D721Med (cell line): ENCODE measurements around the gene LRP1B.
"Not testable (repeated sequence)": the region's sequence is repeated elsewhere in the genome, so short reads cannot be mapped to it uniquely, and the experiment has no call there.

ENCODE experiments used
- DNase-seq: peaks from one replicate; pipeline ENCODE4 v3.0.0; 2011; ENCODE audit warnings: low spot score; ENCODE audit not compliant: insufficient read length
- FAIRE-seq: peaks from 2 replicates; lab custom pipeline; 2011; peaks lifted over from hg19 to GRCh38; lab: Jason Lieb, UNC
- CTCF ChIP-seq: IDR thresholded peaks from 2 replicates; pipeline ENCODE4 v1.5.1; 2012; ENCODE audit warnings: mild to moderate bottlenecking, control low read depth; ENCODE audit not compliant: insufficient read depth; ENCODE audit errors: missing control alignments

The LRP1B gene

DNA sequence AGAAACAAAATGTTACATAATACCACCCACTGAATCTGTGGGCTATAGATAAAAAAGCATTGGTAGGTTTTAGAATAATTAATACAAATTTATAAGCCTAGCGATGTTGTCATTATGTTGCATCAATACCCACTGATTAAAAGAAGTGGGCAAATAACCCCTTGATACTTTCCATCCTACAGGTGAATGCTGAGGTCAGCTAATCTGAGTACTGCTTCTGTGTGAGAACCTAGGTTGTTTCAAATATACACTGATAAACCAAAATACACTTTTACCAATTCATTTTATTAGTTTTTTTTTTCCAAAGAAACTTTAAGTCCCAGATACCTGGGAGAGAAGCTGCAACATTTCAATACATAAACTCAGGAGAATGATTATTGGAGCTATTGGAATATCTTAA lies 948.6 kb downstream of the LRP1B start:
- no peak for TF ChIP-seq CTCF
- FAIRE-seq (no peak), DNase-seq (no peak)

- not testable (repeated sequence) for FAIRE-seq, DNase-seq
Measured at GRCh38 chr2:141169117-141169516, 961.7 kb downstream of the LRP1B start.

DNA sequence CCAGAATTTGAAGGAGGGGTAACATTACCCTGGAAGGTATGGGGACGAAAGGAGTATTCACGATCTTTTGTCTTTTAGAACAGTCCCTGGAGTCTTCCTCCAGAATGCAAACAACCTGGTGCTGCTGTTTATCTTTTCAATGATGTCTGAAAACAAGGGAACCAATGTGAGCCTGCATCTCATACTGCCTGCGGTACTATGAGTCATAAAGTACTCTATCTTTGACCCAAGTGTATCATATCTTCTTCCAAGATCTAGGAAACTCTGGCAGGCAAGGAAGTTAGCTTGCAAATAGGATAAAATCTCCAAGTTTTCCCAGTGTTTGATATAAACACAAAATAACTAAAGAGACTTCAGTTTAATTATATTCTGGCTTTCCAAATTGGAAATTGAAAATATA lies 968.5 kb downstream of the LRP1B start:
- no peak for FAIRE-seq
- TF ChIP-seq CTCF: no peak
- DNase-seq: no peak

GRCh38 chr2:141151611-141152286 lies 979.1 kb downstream of the LRP1B start:
- TF ChIP-seq CTCF: no peak
- FAIRE-seq (no peak), DNase-seq (no peak)

- FAIRE-seq (no peak), DNase-seq (no peak)
- TF ChIP-seq CTCF: no peak
Measured at GRCh38 chr2:141142025-141142424, 988.8 kb downstream of the LRP1B start.

- TF ChIP-seq CTCF: no peak
- FAIRE-seq (no peak), DNase-seq (no peak)
Measured at GRCh38 chr2:141137122-141137693, 993.6 kb downstream of the LRP1B start.

GRCh38 chr2:141133883-141134282 lies 996.9 kb downstream of the LRP1B start:
- FAIRE-seq (no peak), DNase-seq (no peak)
- TF ChIP-seq CTCF: no peak

- no peak for TF ChIP-seq CTCF
- FAIRE-seq (no peak), DNase-seq (no peak)
Measured at GRCh38 chr2:141125432-141125831, 1005.4 kb downstream of the LRP1B start.
